HepG2 (cell line): ENCODE results near the gene WDR82. TPM values are rescaled to one million over a fixed set of nuclear protein-coding genes. Genes with fewer than 3 reads are reported as not detected.

Experiments
- AKAP8 ChIP-seq: sonication (generic); formaldehyde crosslinking; IDR thresholded peaks from 2 replicates; pipeline ENCODE4 v1.5.1; 2020; ENCODE audit warnings: mild to moderate bottlenecking, missing genetic modification reagents
- BORCS8-MEF2B ChIP-seq: sonication (generic); formaldehyde crosslinking; IDR thresholded peaks from 2 replicates; pipeline ENCODE4 v1.8.0; 2022; ENCODE audit warnings: mild to moderate bottlenecking, missing genetic modification reagents
- CBX5 ChIP-seq: sonication (generic); formaldehyde crosslinking; IDR thresholded peaks from 2 replicates; pipeline ENCODE4 v1.4.0; 2020; ENCODE audit warnings: missing genetic modification reagents, borderline replicate concordance
- HINFP ChIP-seq: sonication (generic); formaldehyde crosslinking; IDR thresholded peaks from 2 replicates; pipeline ENCODE4 v1.4.0; 2020; ENCODE audit warnings: low read depth, mild to moderate bottlenecking, missing genetic modification reagents
- HOXA5 ChIP-seq: sonication (generic); formaldehyde crosslinking; IDR thresholded peaks from 2 replicates; pipeline ENCODE4 v1.4.0; 2020; ENCODE audit warnings: missing genetic modification reagents
- KDM4B ChIP-seq: sonication (generic); formaldehyde crosslinking; IDR thresholded peaks from 2 replicates; pipeline ENCODE4 v1.4.0; 2020; ENCODE audit warnings: missing genetic modification reagents
- MED13 ChIP-seq: sonication (generic); formaldehyde crosslinking; IDR thresholded peaks from 2 replicates; pipeline ENCODE4 v1.5.0; 2020; ENCODE audit warnings: missing genetic modification reagents
- MIER3 ChIP-seq: IDR thresholded peaks from 2 replicates; pipeline ENCODE4 v1.6.1; 2016; ENCODE audit warnings: missing compliant biosample characterization, borderline replicate concordance
- NFRKB ChIP-seq: fragments of 450-650 bp; IDR thresholded peaks from 2 replicates; pipeline ENCODE4 v1.6.1; 2017
- NPAS2 ChIP-seq: sonication (generic); formaldehyde crosslinking; IDR thresholded peaks from 2 replicates; pipeline ENCODE4 v1.8.0; 2022; ENCODE audit warnings: mild to moderate bottlenecking, missing genetic modification reagents, borderline replicate concordance
- TMF1 ChIP-seq: sonication (generic); formaldehyde crosslinking; IDR thresholded peaks from 2 replicates; pipeline ENCODE4 v1.8.1; 2022; ENCODE audit warnings: low read depth, missing genetic modification reagents
- XBP1 ChIP-seq: sonication (generic); formaldehyde crosslinking; IDR thresholded peaks from 2 replicates; pipeline ENCODE4 v1.5.0; 2020; ENCODE audit warnings: missing genetic modification reagents
- ZBTB43 ChIP-seq: sonication (generic); formaldehyde crosslinking; conservative IDR thresholded peaks from 2 replicates; pipeline ENCODE4 v1.4.0; 2020; ENCODE audit warnings: missing genetic modification reagents
- ZBTB7A ChIP-seq: sonication (generic); formaldehyde crosslinking; IDR thresholded peaks from 2 replicates; pipeline ENCODE4 v1.8.0; 2022; ENCODE audit warnings: mild to moderate bottlenecking, missing genetic modification reagents
- ZNF207 ChIP-seq: fragments of 450-650 bp; IDR thresholded peaks from 2 replicates; pipeline ENCODE4 v1.6.1; 2016; ENCODE audit warnings: antibody characterized with exemption, borderline replicate concordance
- ZNF414 ChIP-seq: sonication (generic); formaldehyde crosslinking; IDR thresholded peaks from 2 replicates; pipeline ENCODE4 v1.5.0; 2020; ENCODE audit warnings: missing genetic modification reagents
- ZNF451 ChIP-seq: sonication (generic); formaldehyde crosslinking; IDR thresholded peaks from 2 replicates; pipeline ENCODE4 v1.5.0; 2020; ENCODE audit warnings: mild to moderate bottlenecking, missing genetic modification reagents
- ZNF556 ChIP-seq: sonication (generic); formaldehyde crosslinking; IDR thresholded peaks from 2 replicates; pipeline ENCODE4 v1.4.0; 2020; ENCODE audit warnings: mild to moderate bottlenecking, missing genetic modification reagents, borderline replicate concordance
- ZNF703 ChIP-seq: sonication (generic); formaldehyde crosslinking; IDR thresholded peaks from 2 replicates; pipeline ENCODE4 v1.5.1; 2020; ENCODE audit warnings: missing genetic modification reagents, mild to moderate bottlenecking, moderate library complexity, borderline replicate concordance
- polyA plus RNA-seq, 8 experiments: library from polyadenylated mRNA; depleted of rRNA in 3 of 8; stranded (reverse) in 7 of 8; unstranded in 1 of 8; fragments of >200 nt; fragmentation: Illumina TruSeq in 4 of 8; extraction: Trizol in 4 of 8; gene quantifications; 2 replicates each; pipeline versions ENCODE4 v1.2.1 to v1.2.3, GENCODE V29; 2011 to 2016; ENCODE audit warnings: low read depth in 4 of 8, missing spikeins in 1 of 8, mixed read lengths in 1 of 8; ENCODE audit not compliant: insufficient read depth in 1 of 8
- total RNA-seq, 5 experiments: library from RNA; depleted of rRNA; stranded (reverse); fragments of >200 nt; fragmentation: Illumina TruSeq; extraction: Trizol; gene quantifications; 2 replicates each; pipeline ENCODE4 v1.2.3, GENCODE V29; 2016; ENCODE audit warnings: low read depth in 1 of 5
- TF ChIP-seq, protein P1 (sequence below): sonication (generic); formaldehyde crosslinking; conservative IDR thresholded peaks from 2 replicates; pipeline ENCODE4 v1.4.0; 2020; ENCODE audit warnings: mild to moderate bottlenecking, missing genetic modification reagents, moderate library complexity
- TF ChIP-seq, protein P2 (sequence below): sonication (generic); formaldehyde crosslinking; conservative IDR thresholded peaks from 2 replicates; pipeline ENCODE4 v1.8.1; 2023; ENCODE audit warnings: missing genetic modification reagents

WDR82 gene
- total and polyA plus RNA-seq, 2 of the 13 experiments (the other 11 are each of a cell fraction or from before 2014, with no cell fraction given), result 39.1 to 59.5 TPM

GRCh38 chr3:52237657-52238172 lies 40.7 kb downstream of the WDR82 start (continued):
- TF ChIP-seq ZNF207, result no peak
- TF ChIP-seq ZNF703, result no peak
- TF ChIP-seq CBX5 (CRISPR knock-in tag), result no peak
- no peak; the same call in 1 of the 2 replicates for TF ChIP-seq ZNF556 (CRISPR knock-in tag)
- no peak for TF ChIP-seq XBP1 (CRISPR knock-in tag)
- TF ChIP-seq AKAP8 (CRISPR knock-in tag), result peak; percentile 18; the same call in 1 of the 2 replicates
- no peak for TF ChIP-seq ZNF451 (CRISPR knock-in tag)
- TF ChIP-seq TMF1 (CRISPR knock-in tag), result peak; percentile 51; the same call in 1 of the 2 replicates
- TF ChIP-seq HINFP (CRISPR knock-in tag), result no peak
- TF ChIP-seq, protein P1, sequence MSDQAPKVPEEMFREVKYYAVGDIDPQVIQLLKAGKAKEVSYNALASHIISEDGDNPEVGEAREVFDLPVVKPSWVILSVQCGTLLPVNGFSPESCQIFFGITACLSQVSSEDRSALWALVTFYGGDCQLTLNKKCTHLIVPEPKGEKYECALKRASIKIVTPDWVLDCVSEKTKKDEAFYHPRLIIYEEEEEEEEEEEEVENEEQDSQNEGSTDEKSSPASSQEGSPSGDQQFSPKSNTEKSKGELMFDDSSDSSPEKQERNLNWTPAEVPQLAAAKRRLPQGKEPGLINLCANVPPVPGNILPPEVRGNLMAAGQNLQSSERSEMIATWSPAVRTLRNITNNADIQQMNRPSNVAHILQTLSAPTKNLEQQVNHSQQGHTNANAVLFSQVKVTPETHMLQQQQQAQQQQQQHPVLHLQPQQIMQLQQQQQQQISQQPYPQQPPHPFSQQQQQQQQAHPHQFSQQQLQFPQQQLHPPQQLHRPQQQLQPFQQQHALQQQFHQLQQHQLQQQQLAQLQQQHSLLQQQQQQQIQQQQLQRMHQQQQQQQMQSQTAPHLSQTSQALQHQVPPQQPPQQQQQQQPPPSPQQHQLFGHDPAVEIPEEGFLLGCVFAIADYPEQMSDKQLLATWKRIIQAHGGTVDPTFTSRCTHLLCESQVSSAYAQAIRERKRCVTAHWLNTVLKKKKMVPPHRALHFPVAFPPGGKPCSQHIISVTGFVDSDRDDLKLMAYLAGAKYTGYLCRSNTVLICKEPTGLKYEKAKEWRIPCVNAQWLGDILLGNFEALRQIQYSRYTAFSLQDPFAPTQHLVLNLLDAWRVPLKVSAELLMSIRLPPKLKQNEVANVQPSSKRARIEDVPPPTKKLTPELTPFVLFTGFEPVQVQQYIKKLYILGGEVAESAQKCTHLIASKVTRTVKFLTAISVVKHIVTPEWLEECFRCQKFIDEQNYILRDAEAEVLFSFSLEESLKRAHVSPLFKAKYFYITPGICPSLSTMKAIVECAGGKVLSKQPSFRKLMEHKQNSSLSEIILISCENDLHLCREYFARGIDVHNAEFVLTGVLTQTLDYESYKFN, result no peak
- TF ChIP-seq ZBTB43 (CRISPR knock-in tag), result no peak
- 0 out of 2 replicates have a peak, but pooled peaks have one; percentile 45 for TF ChIP-seq ZBTB7A (CRISPR knock-in tag)
- TF ChIP-seq MIER3 (CRISPR knock-in tag), result no peak
- TF ChIP-seq NPAS2, result no peak
- TF ChIP-seq HOXA5 (CRISPR knock-in tag), result 0 out of 2 replicates have a peak, but pooled peaks have one; percentile 4
- no peak for TF ChIP-seq BORCS8-MEF2B (CRISPR knock-in tag)
- TF ChIP-seq, protein P2, sequence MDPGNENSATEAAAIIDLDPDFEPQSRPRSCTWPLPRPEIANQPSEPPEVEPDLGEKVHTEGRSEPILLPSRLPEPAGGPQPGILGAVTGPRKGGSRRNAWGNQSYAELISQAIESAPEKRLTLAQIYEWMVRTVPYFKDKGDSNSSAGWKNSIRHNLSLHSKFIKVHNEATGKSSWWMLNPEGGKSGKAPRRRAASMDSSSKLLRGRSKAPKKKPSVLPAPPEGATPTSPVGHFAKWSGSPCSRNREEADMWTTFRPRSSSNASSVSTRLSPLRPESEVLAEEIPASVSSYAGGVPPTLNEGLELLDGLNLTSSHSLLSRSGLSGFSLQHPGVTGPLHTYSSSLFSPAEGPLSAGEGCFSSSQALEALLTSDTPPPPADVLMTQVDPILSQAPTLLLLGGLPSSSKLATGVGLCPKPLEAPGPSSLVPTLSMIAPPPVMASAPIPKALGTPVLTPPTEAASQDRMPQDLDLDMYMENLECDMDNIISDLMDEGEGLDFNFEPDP (CRISPR knock-in tag), result no peak
- TF ChIP-seq MED13, result no peak
- TF ChIP-seq ZNF414 (CRISPR knock-in tag), result peak; percentile 3; the same call in 1 of the 2 replicates
- TF ChIP-seq KDM4B (CRISPR knock-in tag), result peak; percentile 14
- TF ChIP-seq NFRKB, result no peak
